Measurements from ENCODE around the gene NRAP. TPM values are rescaled to one million over a fixed set of nuclear protein-coding genes. Genes with fewer than 3 reads are reported as not detected.

Gene NRAP
- total and polyA plus RNA-seq, 2 of the 8 experiments (the other 6 are each of a cell fraction or from before 2014, with no cell fraction given) = not detected

DNA sequence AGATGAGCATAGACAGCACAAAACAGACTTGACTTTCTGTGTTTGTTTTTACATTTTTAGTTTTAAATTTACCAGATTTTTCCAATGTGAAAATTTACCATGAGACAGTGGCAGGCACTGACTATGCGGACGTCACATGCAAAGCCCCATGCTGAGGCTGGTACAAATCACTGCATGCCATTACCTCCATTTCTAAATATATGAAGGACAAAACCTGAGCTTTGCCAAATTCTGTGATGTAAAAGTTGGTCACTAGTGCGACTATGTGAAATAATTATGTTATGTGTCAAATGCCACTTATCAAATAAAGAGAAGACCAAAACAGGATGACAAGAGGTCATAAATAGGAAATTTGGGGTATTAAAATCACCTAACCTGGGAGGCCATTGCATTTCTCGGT is 22.1 kb downstream of the NRAP start:
- H2AFZ ChIP-seq (ENCODE audit: low read length) = no peak overlapping the region
- 58% methylated on average over 4 of the region's 4 CpGs; no CpG with 5 or more reads in 1 of the 2 experiments for WGBS, 2 experiments (ENCODE audit: extremely low coverage in 1 of 2, insufficient coverage in 1 of 2, insufficient read length in 1 of 2, insufficient replicate concordance in 2 of 2, low coverage in 1 of 2, low lambda C conversion rate in 2 of 2, missing lambda C conversion rate in 1 of 2)
- no peaks in the 10 kb centered on the region for H3K79me1 ChIP-seq (ENCODE audit: low read depth, low read length)
- ChIA-PET CTCF (ENCODE audit: partially characterized antibody) (interaction anchor here (1.0 to 1.2 kb wide), 2 partner anchors 26 to 84 kb away, joined by 3 read pairs; no protein-coding TSS in a partner anchor), POLR2A (ENCODE audit: partially characterized antibody) (no interaction called here)
- no peak overlapping the region for H2BK15ac ChIP-seq (ENCODE audit: low read length)
- H4K91ac ChIP-seq (replicated peaks; ENCODE audit: insufficient read length, low read length) = no peak overlapping the region
- no peaks in the 10 kb centered on the region for H3K36me3 ChIP-seq (ENCODE audit: control insufficient read depth in 2 of 4, insufficient read depth in 4 of 4, low read length in 3 of 4)
- no peak overlapping the region for H4K8ac ChIP-seq (ENCODE audit: extremely low read depth, insufficient read depth, low read length)
- H3K14ac ChIP-seq (ENCODE audit: insufficient read length) = no peak overlapping the region
- no peak overlapping the region for H4K5ac ChIP-seq (ENCODE audit: insufficient read length, low read depth, low read length)
- no peak overlapping the region for H2BK5ac ChIP-seq (ENCODE audit: low read depth, low read length)
- no peak overlapping the region for H3K23ac ChIP-seq (ENCODE audit: insufficient read length)
- H2BK12ac ChIP-seq (ENCODE audit: low read depth, low read length) = no peak overlapping the region
- FAIRE-seq (no peak), DNase-seq (ENCODE audit: low read depth in 1 of 2, low spot score in 2 of 2) (no peak)
- H3K4me1 ChIP-seq (replicated peaks in 1 of 4; ENCODE audit: control insufficient read depth in 3 of 4, insufficient read depth in 4 of 4, low read length in 3 of 4) = no peaks in the 10 kb centered on the region
- H2BK20ac ChIP-seq (ENCODE audit: low read length) = no peak overlapping the region
- H3K18ac ChIP-seq (ENCODE audit: extremely low read depth, low read length) = no peak overlapping the region
- no peak overlapping the region for H2AK5ac ChIP-seq (ENCODE audit: low read depth, low read length)
- H3K9me3 ChIP-seq (ENCODE audit: insufficient read depth in 2 of 2, low read depth in 1 of 2, low read length in 1 of 2) = no peaks in the 10 kb centered on the region
- no peak overlapping the region for H3K4me2 ChIP-seq (ENCODE audit: insufficient read depth in 1 of 2, low read depth in 2 of 2, low read length in 2 of 2)
- H3K23me2 ChIP-seq (ENCODE audit: low read depth, low read length) = no peaks in the 10 kb centered on the region
- TF ChIP-seq SAP30 (IDR thresholded peaks at IDR 0.05; ENCODE audit: insufficient read depth, insufficient replicate concordance, low read length) (no peak), RBBP5 (IDR thresholded peaks at IDR 0.05; ENCODE audit: borderline replicate concordance, low read depth, low read length) (no peak), RNF2 (IDR thresholded peaks at IDR 0.05; ENCODE audit: borderline replicate concordance, low read depth, low read length, missing control alignments, poor library complexity, severe bottlenecking) (no peak), SIRT6 (IDR thresholded peaks at IDR 0.05; ENCODE audit: low read length) (no peak), POLR2AphosphoS5 (IDR thresholded peaks at IDR 0.05; ENCODE audit: low read depth, low read length) (no peak), CREB1 (IDR thresholded peaks at IDR 0.05) (no peak), CBX8 (IDR thresholded peaks at IDR 0.05; ENCODE audit: borderline replicate concordance, low read depth, low read length) (no peak)
- TF ChIP-seq, protein P1, sequence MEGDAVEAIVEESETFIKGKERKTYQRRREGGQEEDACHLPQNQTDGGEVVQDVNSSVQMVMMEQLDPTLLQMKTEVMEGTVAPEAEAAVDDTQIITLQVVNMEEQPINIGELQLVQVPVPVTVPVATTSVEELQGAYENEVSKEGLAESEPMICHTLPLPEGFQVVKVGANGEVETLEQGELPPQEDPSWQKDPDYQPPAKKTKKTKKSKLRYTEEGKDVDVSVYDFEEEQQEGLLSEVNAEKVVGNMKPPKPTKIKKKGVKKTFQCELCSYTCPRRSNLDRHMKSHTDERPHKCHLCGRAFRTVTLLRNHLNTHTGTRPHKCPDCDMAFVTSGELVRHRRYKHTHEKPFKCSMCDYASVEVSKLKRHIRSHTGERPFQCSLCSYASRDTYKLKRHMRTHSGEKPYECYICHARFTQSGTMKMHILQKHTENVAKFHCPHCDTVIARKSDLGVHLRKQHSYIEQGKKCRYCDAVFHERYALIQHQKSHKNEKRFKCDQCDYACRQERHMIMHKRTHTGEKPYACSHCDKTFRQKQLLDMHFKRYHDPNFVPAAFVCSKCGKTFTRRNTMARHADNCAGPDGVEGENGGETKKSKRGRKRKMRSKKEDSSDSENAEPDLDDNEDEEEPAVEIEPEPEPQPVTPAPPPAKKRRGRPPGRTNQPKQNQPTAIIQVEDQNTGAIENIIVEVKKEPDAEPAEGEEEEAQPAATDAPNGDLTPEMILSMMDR (IDR thresholded peaks at IDR 0.05; ENCODE audit: control extremely low read depth in 1 of 3, insufficient read depth in 1 of 3, low read depth in 1 of 3, low read length in 3 of 3) = no peak
- no peak overlapping the region for H3K56ac ChIP-seq (replicated peaks; ENCODE audit: insufficient read length, low read depth, low read length)
- no peak overlapping the region for H3K4ac ChIP-seq (replicated peaks; ENCODE audit: insufficient read length, low read depth, low read length)
- H2BK120ac ChIP-seq (replicated peaks; ENCODE audit: low read depth, low read length) = no peak overlapping the region
- H4K20me1 ChIP-seq (replicated peaks in 1 of 2; ENCODE audit: control insufficient read depth in 1 of 2, insufficient read depth in 2 of 2, low read length in 2 of 2) = no peaks in the 10 kb centered on the region
- H3K27ac ChIP-seq (ENCODE audit: low read depth, low read length) = no peak overlapping the region
- H3K79me2 ChIP-seq (ENCODE audit: control insufficient read depth in 1 of 2, insufficient read depth in 2 of 2, low read length in 2 of 2) = no peaks in the 10 kb centered on the region
- no peaks in the 10 kb centered on the region for H3K27me3 ChIP-seq (replicated peaks in 1 of 4; ENCODE audit: control insufficient read depth in 3 of 4, extremely low read depth in 1 of 4, insufficient read depth in 3 of 4, low read length in 3 of 4)
- no peak overlapping the region for H3K4me3 ChIP-seq (ENCODE audit: extremely low read depth in 1 of 4, insufficient read depth in 2 of 4, low read depth in 3 of 4, low read length in 4 of 4)
- H3K9ac ChIP-seq (replicated peaks in 1 of 4; ENCODE audit: extremely low read depth in 1 of 4, low read depth in 3 of 4, low read length in 3 of 4) = no peak overlapping the region
